NCI-H2107 treated with DMSO at 0.1 percent for 48 hours (cell line): ENCODE data around the gene MT1G.
"Not testable (repeated sequence)": the region's sequence is repeated elsewhere in the genome, so short reads cannot be mapped to it uniquely, and the experiment has no call there.

Experiments used
- DNase-seq: peaks from one replicate; lab custom pipeline; 2025; ENCODE audit not compliant: unreplicated experiment; lab: John Stamatoyannopoulos, UW

Gene MT1G

GRCh38 chr16:56637814-56638750 is 29.8 kb downstream of the MT1G start, which contains the start of gene MT1A:
MT1A (plus strand) TSS chr16:56638666; CDS start chr16:56638739, 73 bp downstream.
- DNase-seq, result no peak

GRCh38 chr16:56636616-56637413 is 31.1 kb downstream of the MT1G start:
- no peak for DNase-seq

GRCh38 chr16:56635441-56635967 is 32.4 kb downstream of the MT1G start:
- no peak for DNase-seq

- DNase-seq, result no peak
Measured at GRCh38 chr16:56634715-56635440, 33.0 kb downstream of the MT1G start.

GRCh38 chr16:56633535-56633934 is 34.3 kb downstream of the MT1G start:
- DNase-seq, result no peak

- DNase-seq, result no peak
Measured at GRCh38 chr16:56632848-56633365, 35.0 kb downstream of the MT1G start.

GRCh38 chr16:56632156-56632847 is 35.6 kb downstream of the MT1G start, which contains the start of gene MT1M:
MT1M (plus strand) TSS chr16:56632659; CDS start chr16:56632732, 73 bp downstream.
- no peak for DNase-seq

- DNase-seq, result no peak
Measured at GRCh38 chr16:56631832-56632155, 36.1 kb downstream of the MT1G start.

GRCh38 chr16:56631197-56631596 is 36.7 kb downstream of the MT1G start:
- no peak for DNase-seq

GRCh38 chr16:56630134-56630533 is 37.7 kb downstream of the MT1G start:
- DNase-seq, result no peak

GRCh38 chr16:56629531-56629930 is 38.3 kb downstream of the MT1G start:
- no peak for DNase-seq

- no peak for DNase-seq
Measured at GRCh38 chr16:56628486-56629350, 39.1 kb downstream of the MT1G start.

- DNase-seq, result no peak
Measured at GRCh38 chr16:56626685-56627084, 41.2 kb downstream of the MT1G start.

- no peak for DNase-seq
Measured at GRCh38 chr16:56625943-56626654, 41.8 kb downstream of the MT1G start.

GRCh38 chr16:56625140-56625942 is 42.5 kb downstream of the MT1G start, which contains the start of gene MT1E:
MT1E (plus strand) TSS chr16:56625781; CDS start chr16:56625852, 71 bp downstream.
- DNase-seq, result no peak

GRCh38 chr16:56623637-56624036 is 44.2 kb downstream of the MT1G start:
- no peak for DNase-seq

- not testable (repeated sequence) for DNase-seq
Measured at GRCh38 chr16:56623184-56623583, 44.7 kb downstream of the MT1G start.
